HepG2 (cell line): Measurements from ENCODE around the gene B4GALT1. TPM values are rescaled to one million over a fixed set of nuclear protein-coding genes. Genes with fewer than 3 reads are reported as not detected.

ENCODE experiments used
- AGO1 ChIP-seq: fragments of 200-400 bp; formaldehyde crosslinking; IDR thresholded peaks from 2 replicates; pipeline ENCODE4 v1.6.1; 2017; ENCODE audit warnings: mild to moderate bottlenecking, low read depth, low read length, moderate library complexity; ENCODE audit not compliant: poor library complexity, severe bottlenecking
- BRD4 ChIP-seq: sonication (generic); formaldehyde crosslinking; IDR thresholded peaks from 2 replicates; pipeline ENCODE4 v1.4.0; 2020; ENCODE audit warnings: missing genetic modification reagents
- CEBPG ChIP-seq: IDR thresholded peaks from 2 replicates; pipeline ENCODE4 v1.6.1; 2016
- DMAP1 ChIP-seq: IDR thresholded peaks from 2 replicates; pipeline ENCODE4 v1.6.1; 2016
- EED ChIP-seq: sonication (generic); formaldehyde crosslinking; IDR thresholded peaks from 2 replicates; pipeline ENCODE4 v1.5.0; 2020; ENCODE audit warnings: mild to moderate bottlenecking, missing genetic modification reagents
- ESRRA ChIP-seq: sonication (generic); formaldehyde crosslinking; IDR thresholded peaks from 2 replicates; pipeline ENCODE4 v1.5.1; 2020; ENCODE audit warnings: mild to moderate bottlenecking, low read depth, missing genetic modification reagents
- GZF1 ChIP-seq: sonication (generic); formaldehyde crosslinking; IDR thresholded peaks from 2 replicates; pipeline ENCODE4 v1.5.1; 2020; ENCODE audit warnings: mild to moderate bottlenecking, missing genetic modification reagents
- HDAC6 ChIP-seq: fragments of 200-600 bp; sonication (generic); IDR thresholded peaks from 2 replicates; pipeline ENCODE4 v1.7.0; 2017; ENCODE audit warnings: mild to moderate bottlenecking, antibody characterized with exemption, low read length, low read depth
- HIC2 ChIP-seq: sonication (generic); formaldehyde crosslinking; IDR thresholded peaks from 2 replicates; pipeline ENCODE4 v1.9.0; 2022; ENCODE audit warnings: low read depth, missing genetic modification reagents
- HNRNPH1 ChIP-seq: fragments of 200-400 bp; formaldehyde crosslinking; optimal IDR thresholded peaks from 2 replicates; pipeline ENCODE3; 2017; ENCODE audit warnings: mild to moderate bottlenecking, low read depth, low read length
- KLF12 ChIP-seq: sonication (generic); formaldehyde crosslinking; IDR thresholded peaks from 2 replicates; pipeline ENCODE4 v1.4.0; 2020; ENCODE audit warnings: missing genetic modification reagents, borderline replicate concordance
- MLXIP ChIP-seq: sonication (generic); formaldehyde crosslinking; IDR thresholded peaks from 2 replicates; pipeline ENCODE4 v1.9.0; 2021; ENCODE audit warnings: missing genetic modification reagents, borderline replicate concordance
- PRDM15 ChIP-seq: sonication (generic); formaldehyde crosslinking; IDR thresholded peaks from 2 replicates; pipeline ENCODE4 v1.4.0; 2020; ENCODE audit warnings: missing genetic modification reagents
- RELA ChIP-seq: sonication (generic); formaldehyde crosslinking; IDR thresholded peaks from 2 replicates; pipeline ENCODE4 v1.4.0; 2020; ENCODE audit warnings: missing genetic modification reagents
- RFXAP ChIP-seq: sonication (generic); formaldehyde crosslinking; IDR thresholded peaks from 2 replicates; pipeline ENCODE4 v1.4.0; 2020; ENCODE audit warnings: missing genetic modification reagents, borderline replicate concordance
- SIN3B ChIP-seq: fragments of 150-350 bp; IDR thresholded peaks from 2 replicates; pipeline ENCODE4 v1.6.1; 2014; ENCODE audit warnings: low read length
- SPEN ChIP-seq: sonication (generic); formaldehyde crosslinking; IDR thresholded peaks from 2 replicates; pipeline ENCODE4 v1.5.1; 2020; ENCODE audit warnings: low read depth, mild to moderate bottlenecking, missing genetic modification reagents
- ZNF136 ChIP-seq: sonication (generic); formaldehyde crosslinking; IDR thresholded peaks from 2 replicates; pipeline ENCODE4 v1.8.1; 2022; ENCODE audit warnings: low read depth, mild to moderate bottlenecking, moderate library complexity, missing genetic modification reagents
- ZNF343 ChIP-seq: sonication (generic); formaldehyde crosslinking; IDR thresholded peaks from 2 replicates; pipeline ENCODE4 v1.4.0; 2020; ENCODE audit warnings: mild to moderate bottlenecking, missing genetic modification reagents
- ZSCAN30 ChIP-seq: sonication (generic); formaldehyde crosslinking; IDR thresholded peaks from 2 replicates; pipeline ENCODE4 v1.5.0; 2020; ENCODE audit warnings: mild to moderate bottlenecking, missing genetic modification reagents
- polyA plus RNA-seq, 8 experiments: library from polyadenylated mRNA; depleted of rRNA in 3 of 8; stranded (reverse) in 7 of 8; unstranded in 1 of 8; fragments of >200 nt; fragmentation: Illumina TruSeq in 4 of 8; extraction: Trizol in 4 of 8; gene quantifications; 2 replicates each; pipeline versions ENCODE4 v1.2.1 to v1.2.3, GENCODE V29; 2011 to 2016; ENCODE audit warnings: low read depth in 4 of 8, missing spikeins in 1 of 8, mixed read lengths in 1 of 8; ENCODE audit not compliant: insufficient read depth in 1 of 8
- total RNA-seq, 5 experiments: library from RNA; depleted of rRNA; stranded (reverse); fragments of >200 nt; fragmentation: Illumina TruSeq; extraction: Trizol; gene quantifications; 2 replicates each; pipeline ENCODE4 v1.2.3, GENCODE V29; 2016; ENCODE audit warnings: low read depth in 1 of 5

B4GALT1 gene
- total and polyA plus RNA-seq, 2 of the 13 experiments (the other 11 are each of a cell fraction or from before 2014, with no cell fraction given) = 15.7 to 33.5 TPM

- TF ChIP-seq HIC2 (CRISPR knock-in tag) (0 out of 2 replicates have a peak, but pooled peaks have one; percentile 15), RFXAP (CRISPR knock-in tag) (0 out of 2 replicates have a peak, but pooled peaks have one; percentile 15), DMAP1 (CRISPR knock-in tag) (no peak), SPEN (no peak), MLXIP (no peak), ZNF136 (no peak), KLF12 (CRISPR knock-in tag) (no peak), BRD4 (CRISPR knock-in tag) (peak; percentile 12; the same call in 1 of the 2 replicates), RELA (no peak), SIN3B (no peak), GZF1 (no peak), AGO1 (no peak), ESRRA (no peak), PRDM15 (CRISPR knock-in tag) (no peak), CEBPG (CRISPR knock-in tag) (no peak), HNRNPH1 (no peak), HDAC6 (no peak), ZNF343 (CRISPR knock-in tag) (no peak), ZSCAN30 (CRISPR knock-in tag) (no peak), EED (CRISPR knock-in tag) (0 out of 2 replicates have a peak, but pooled peaks have one; percentile 32)
Observed at GRCh38 chr9:33163433-33164137, 3.6 kb downstream of the B4GALT1 start (continued).
